Parathyroid adenoma (tissue), 2 donors: ENCODE data around the gene CHDH.

ENCODE experiments used
- H2AFZ ChIP-seq: fragments of 300-600 bp; sonication (generic); one replicate; pipeline ENCODE4 v1.7.0; 2017; ENCODE audit warnings: antibody characterized with exemption, mild to moderate bottlenecking
- H3K27ac ChIP-seq: fragments of 300-600 bp; sonication (generic); one replicate; pipeline ENCODE4 v1.7.0; 2017
- H3K27me3 ChIP-seq: fragments of 300-600 bp; sonication (generic); one replicate; pipeline ENCODE4 v1.7.0; 2017; ENCODE audit warnings: low read length; ENCODE audit not compliant: control insufficient read depth, insufficient read depth
- H3K36me3 ChIP-seq: fragments of 300-600 bp; sonication (generic); one replicate; pipeline ENCODE4 v1.7.0; 2017; ENCODE audit warnings: low read length; ENCODE audit not compliant: control insufficient read depth, insufficient read depth
- H3K4me1 ChIP-seq: fragments of 300-600 bp; sonication (generic); one replicate; pipeline ENCODE4 v1.7.0; 2017; ENCODE audit warnings: control low read depth
- H3K4me2 ChIP-seq: fragments of 300-600 bp; sonication (generic); one replicate; pipeline ENCODE4 v1.7.0; 2017; ENCODE audit warnings: low read length
- H3K4me3 ChIP-seq: fragments of 300-600 bp; sonication (generic); one replicate; pipeline ENCODE4 v1.7.0; 2017; ENCODE audit warnings: low read depth, low read length
- H3K79me2 ChIP-seq: fragments of 300-600 bp; sonication (generic); one replicate; pipeline ENCODE4 v1.7.0; 2017; ENCODE audit warnings: control low read depth
- H3K9ac ChIP-seq: fragments of 300-600 bp; sonication (generic); one replicate; pipeline ENCODE4 v1.7.0; 2017; ENCODE audit warnings: mild to moderate bottlenecking
- H3K9me3 ChIP-seq: fragments of 300-600 bp; sonication (generic); one replicate; pipeline ENCODE4 v1.7.0; 2017; ENCODE audit warnings: low read length; ENCODE audit not compliant: control insufficient read depth
- TF ChIP-seq, protein P1 (sequence below): fragments of 300-600 bp; sonication (generic); IDR thresholded peaks from one replicate; pipeline ENCODE4 v1.7.0; 2017; ENCODE audit warnings: antibody characterized with exemption, mild to moderate bottlenecking
- donor health status: primary hyperparathyroidism.

Gene CHDH

DNA sequence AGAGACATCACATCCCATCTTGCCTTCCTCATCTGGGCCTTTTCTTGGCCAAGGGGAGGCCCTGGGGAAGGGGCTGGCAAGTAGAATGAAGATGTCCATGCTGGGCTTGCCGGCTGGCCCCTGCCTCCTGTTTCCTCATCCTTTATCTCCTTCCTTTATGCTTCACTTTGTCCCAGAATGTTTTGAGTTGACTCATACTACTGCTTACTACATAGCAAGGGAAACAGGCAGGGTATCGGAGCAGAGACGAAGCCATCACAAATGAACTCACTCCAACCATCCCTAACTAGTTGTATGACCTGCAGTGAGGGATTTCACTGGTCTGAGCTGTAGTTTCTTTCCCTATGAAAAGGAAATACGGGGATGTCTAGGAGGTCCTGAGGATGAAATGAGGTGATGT lies 66.0 kb downstream of the CHDH start:
- TF ChIP-seq, protein P1, sequence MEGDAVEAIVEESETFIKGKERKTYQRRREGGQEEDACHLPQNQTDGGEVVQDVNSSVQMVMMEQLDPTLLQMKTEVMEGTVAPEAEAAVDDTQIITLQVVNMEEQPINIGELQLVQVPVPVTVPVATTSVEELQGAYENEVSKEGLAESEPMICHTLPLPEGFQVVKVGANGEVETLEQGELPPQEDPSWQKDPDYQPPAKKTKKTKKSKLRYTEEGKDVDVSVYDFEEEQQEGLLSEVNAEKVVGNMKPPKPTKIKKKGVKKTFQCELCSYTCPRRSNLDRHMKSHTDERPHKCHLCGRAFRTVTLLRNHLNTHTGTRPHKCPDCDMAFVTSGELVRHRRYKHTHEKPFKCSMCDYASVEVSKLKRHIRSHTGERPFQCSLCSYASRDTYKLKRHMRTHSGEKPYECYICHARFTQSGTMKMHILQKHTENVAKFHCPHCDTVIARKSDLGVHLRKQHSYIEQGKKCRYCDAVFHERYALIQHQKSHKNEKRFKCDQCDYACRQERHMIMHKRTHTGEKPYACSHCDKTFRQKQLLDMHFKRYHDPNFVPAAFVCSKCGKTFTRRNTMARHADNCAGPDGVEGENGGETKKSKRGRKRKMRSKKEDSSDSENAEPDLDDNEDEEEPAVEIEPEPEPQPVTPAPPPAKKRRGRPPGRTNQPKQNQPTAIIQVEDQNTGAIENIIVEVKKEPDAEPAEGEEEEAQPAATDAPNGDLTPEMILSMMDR, result no peak
- Histone ChIP-seq H3K9ac (no peak overlapping the region), H3K9me3 (no peaks in the 10 kb centered on the region), H3K4me2 (no peak overlapping the region), H3K27ac (no peak overlapping the region), H2AFZ (no peak overlapping the region), H3K27me3 (no peaks in the 10 kb centered on the region), H3K4me3 (no peak overlapping the region), H3K36me3 (no peaks in the 10 kb centered on the region), H3K4me1 (no peaks in the 10 kb centered on the region), H3K79me2 (no peaks in the 10 kb centered on the region)

DNA sequence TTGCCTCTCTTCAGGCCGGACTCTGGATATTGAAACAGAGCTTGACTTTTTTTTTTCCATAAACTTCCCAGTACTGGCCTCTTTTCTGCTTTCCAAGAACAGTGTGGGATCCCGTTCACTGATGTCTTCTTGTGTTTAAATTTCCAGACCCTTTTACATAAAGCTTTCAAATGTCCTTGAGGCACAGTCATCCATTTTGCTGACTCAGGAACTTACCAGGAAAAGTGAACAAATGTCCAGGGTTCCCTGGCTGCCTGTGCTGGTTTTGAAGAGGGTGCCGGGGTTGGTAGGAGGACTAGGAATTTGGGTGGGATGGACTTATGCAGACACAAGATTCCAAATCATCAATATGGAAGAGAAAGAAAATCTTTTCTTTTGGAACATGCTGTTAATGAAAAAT lies 68.1 kb downstream of the CHDH start:
- H3K4me3 ChIP-seq, result no peak overlapping the region
- TF ChIP-seq, protein P1, result no peak
- no peak overlapping the region for H2AFZ ChIP-seq
- H3K79me2 ChIP-seq, result no peaks in the 10 kb centered on the region
- no peak overlapping the region for H3K9ac ChIP-seq
- H3K36me3 ChIP-seq, result no peaks in the 10 kb centered on the region
- no peaks in the 10 kb centered on the region for H3K9me3 ChIP-seq
- H3K27me3 ChIP-seq, result no peaks in the 10 kb centered on the region
- H3K27ac ChIP-seq, result no peak overlapping the region
- H3K4me2 ChIP-seq, result no peak overlapping the region
- peaks cover 4% of the 10 kb centered on the region for H3K4me1 ChIP-seq

DNA sequence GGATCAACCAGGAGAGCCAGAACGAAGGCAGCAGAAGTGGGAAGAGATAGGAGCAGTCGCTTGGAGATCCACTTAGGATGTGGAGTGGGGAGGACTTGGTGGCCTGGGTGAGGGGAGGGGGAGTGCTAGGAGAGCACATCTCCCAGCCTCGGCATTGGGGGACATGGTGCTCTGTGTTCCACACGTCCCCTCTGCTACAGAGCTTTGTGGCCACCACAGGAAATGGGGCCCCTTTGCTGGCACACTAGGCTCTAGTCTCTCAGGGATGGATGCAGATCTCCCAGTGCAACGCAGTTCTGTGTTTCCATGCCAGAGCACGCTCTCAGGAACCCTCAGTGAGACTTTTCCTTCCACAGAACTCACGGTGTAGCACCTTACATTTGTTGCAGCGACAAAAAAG lies 68.8 kb downstream of the CHDH start:
- Histone ChIP-seq H3K9me3 (no peaks in the 10 kb centered on the region), H3K27ac (no peak overlapping the region), H2AFZ (no peak overlapping the region), H3K4me1 (peaks cover 4% of the 10 kb centered on the region), H3K79me2 (no peaks in the 10 kb centered on the region), H3K9ac (no peak overlapping the region), H3K27me3 (no peaks in the 10 kb centered on the region), H3K4me3 (no peak overlapping the region), H3K4me2 (no peak overlapping the region), H3K36me3 (no peaks in the 10 kb centered on the region)
- TF ChIP-seq, protein P1, result no peak

DNA sequence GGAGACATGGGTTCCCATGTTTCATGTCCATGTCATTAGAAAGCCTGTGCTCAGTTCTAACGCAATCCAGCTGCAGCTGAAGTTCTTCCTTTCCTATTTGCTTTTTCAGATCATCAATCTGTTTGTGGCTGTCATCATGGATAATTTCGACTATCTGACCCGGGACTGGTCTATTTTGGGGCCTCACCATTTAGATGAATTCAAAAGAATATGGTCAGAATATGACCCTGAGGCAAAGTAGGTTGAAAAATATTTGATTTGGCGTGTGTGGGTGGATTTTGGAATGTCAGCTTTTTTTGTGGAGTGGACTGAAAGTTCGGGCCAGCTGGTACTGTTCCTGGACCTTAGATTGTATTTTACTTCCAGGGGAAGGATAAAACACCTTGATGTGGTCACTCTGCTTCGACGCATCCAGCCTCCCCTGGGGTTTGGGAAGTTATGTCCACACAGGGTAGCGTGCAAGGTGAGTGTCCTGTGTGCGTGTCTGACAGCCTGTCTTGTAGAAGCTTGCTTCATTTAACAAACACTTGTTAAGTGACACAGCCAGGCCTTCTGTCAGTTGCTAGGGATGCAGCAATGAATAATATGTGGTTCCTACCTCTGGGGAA lies 69.6 kb downstream of the CHDH start:
- Histone ChIP-seq H3K36me3 (no peaks in the 10 kb centered on the region), H3K4me1 (peaks cover 4% of the 10 kb centered on the region), H3K27ac (no peak overlapping the region), H3K27me3 (no peaks in the 10 kb centered on the region), H3K9ac (no peak overlapping the region), H3K79me2 (no peaks in the 10 kb centered on the region), H2AFZ (no peak overlapping the region), H3K4me2 (no peak overlapping the region), H3K4me3 (no peak overlapping the region), H3K9me3 (no peaks in the 10 kb centered on the region)
- TF ChIP-seq, protein P1, result no peak

DNA sequence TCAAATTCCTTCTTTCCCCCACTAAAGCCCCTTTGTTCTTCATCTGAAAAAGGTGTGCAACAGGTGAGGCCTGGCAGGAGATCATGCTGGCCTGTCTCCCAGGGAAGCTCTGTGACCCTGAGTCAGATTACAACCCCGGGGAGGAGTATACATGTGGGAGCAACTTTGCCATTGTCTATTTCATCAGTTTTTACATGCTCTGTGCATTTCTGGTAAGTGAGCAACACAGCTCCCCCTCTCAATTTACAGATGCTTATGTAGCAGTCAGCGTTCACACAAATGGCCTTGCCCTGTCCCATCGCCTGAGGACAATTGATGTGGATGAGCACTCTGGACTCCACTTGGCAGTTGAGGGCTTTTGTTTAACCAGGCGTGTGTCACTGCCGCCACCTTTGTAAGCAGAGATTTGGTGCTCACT lies 70.4 kb downstream of the CHDH start:
- H3K9me3 ChIP-seq, result no peaks in the 10 kb centered on the region
- H3K4me3 ChIP-seq, result no peak overlapping the region
- peaks cover 4% of the 10 kb centered on the region for H3K4me1 ChIP-seq
- no peaks in the 10 kb centered on the region for H3K27me3 ChIP-seq
- no peak overlapping the region for H3K4me2 ChIP-seq
- no peak overlapping the region for H3K9ac ChIP-seq
- no peaks in the 10 kb centered on the region for H3K79me2 ChIP-seq
- H3K36me3 ChIP-seq, result no peaks in the 10 kb centered on the region
- no peak overlapping the region for H3K27ac ChIP-seq
- TF ChIP-seq, protein P1, result no peak
- H2AFZ ChIP-seq, result no peak overlapping the region
